ENCODE results near the gene AKAP13. TPM values are rescaled to one million over a fixed set of nuclear protein-coding genes. Genes with fewer than 3 reads are reported as not detected.

The AKAP13 gene
- total RNA-seq, 4 donors from 2014 or later: 105 to 167 (median 129) TPM

- 91 to 92% methylated on average over 5 of the region's 5 CpGs for whole genome bisulfite sequencing, 2 donors
- DNase-seq (ENCODE audit: low spot score in 2 of 2): no peak
- intact Hi-C loops (cut with DNase I; ENCODE audit: low total_unique reads): no loop called here
Measured at GRCh38 chr15:85453144-85453872, 72.9 kb downstream of the AKAP13 start.

GRCh38 chr15:85454403-85454802 lies 74.0 kb downstream of the AKAP13 start:
- H3K4me3 ChIP-seq (ENCODE audit: low read depth, poor library complexity, severe bottlenecking): no peak overlapping the region
- TF ChIP-seq CTCF (IDR thresholded peaks at IDR 0.05): no peak
- no peak for TF ChIP-seq POLR2A (IDR thresholded peaks at IDR 0.05)
- WGBS, 2 donors: 54 to 63% methylated on average over 7 of the region's 7 CpGs
- no peak for DNase-seq (ENCODE audit: low spot score in 2 of 2)
- intact Hi-C loops (cut with DNase I; ENCODE audit: low total_unique reads): no loop called here

More at GRCh38 chr15:85453144-85453872, 72.9 kb downstream of the AKAP13 start:
- no peak for TF ChIP-seq POLR2A (IDR thresholded peaks at IDR 0.05)
- TF ChIP-seq CTCF (IDR thresholded peaks at IDR 0.05): no peak
- H3K4me3 ChIP-seq (ENCODE audit: low read depth, poor library complexity, severe bottlenecking): no peak overlapping the region

- intact Hi-C loops (cut with DNase I; ENCODE audit: low total_unique reads): no loop called here
- no peak overlapping the region for H3K4me3 ChIP-seq (ENCODE audit: low read depth, poor library complexity, severe bottlenecking)
- no peak for DNase-seq (ENCODE audit: low spot score in 2 of 2)
- TF ChIP-seq POLR2A (IDR thresholded peaks at IDR 0.05) (no peak), CTCF (IDR thresholded peaks at IDR 0.05) (no peak)
Measured at GRCh38 chr15:85455891-85456290, 75.5 kb downstream of the AKAP13 start.

GRCh38 chr15:85456798-85457197 lies 76.4 kb downstream of the AKAP13 start:
- DNase-seq (ENCODE audit: low spot score in 2 of 2): no peak
- no peak for TF ChIP-seq POLR2A (IDR thresholded peaks at IDR 0.05)
- TF ChIP-seq CTCF (IDR thresholded peaks at IDR 0.05): no peak
- H3K4me3 ChIP-seq (ENCODE audit: low read depth, poor library complexity, severe bottlenecking): no peak overlapping the region
- intact Hi-C loops (cut with DNase I; ENCODE audit: low total_unique reads): no loop called here
- WGBS, 2 donors: 92 to 97% methylated on average over 3 of the region's 3 CpGs

- intact Hi-C loops (cut with DNase I; ENCODE audit: low total_unique reads): no loop called here
- no peak overlapping the region for H3K4me3 ChIP-seq (ENCODE audit: low read depth, poor library complexity, severe bottlenecking)
- no peak for DNase-seq (ENCODE audit: low spot score in 2 of 2)
- 48 to 58% methylated on average over 8 of the region's 8 CpGs for WGBS, 2 donors
- no peak for TF ChIP-seq POLR2A (IDR thresholded peaks at IDR 0.05)
- TF ChIP-seq CTCF (IDR thresholded peaks at IDR 0.05): no peak
Measured at GRCh38 chr15:85457392-85457968, 77.1 kb downstream of the AKAP13 start.
